ENCODE data around the gene SLC49A3. TPM values are rescaled to one million over a fixed set of nuclear protein-coding genes. Genes with fewer than 3 reads are reported as not detected.

Gene SLC49A3
- total and polyA plus RNA-seq, 2 experiments from 2014 or later: 1.3 to 3.7 TPM

DNA sequence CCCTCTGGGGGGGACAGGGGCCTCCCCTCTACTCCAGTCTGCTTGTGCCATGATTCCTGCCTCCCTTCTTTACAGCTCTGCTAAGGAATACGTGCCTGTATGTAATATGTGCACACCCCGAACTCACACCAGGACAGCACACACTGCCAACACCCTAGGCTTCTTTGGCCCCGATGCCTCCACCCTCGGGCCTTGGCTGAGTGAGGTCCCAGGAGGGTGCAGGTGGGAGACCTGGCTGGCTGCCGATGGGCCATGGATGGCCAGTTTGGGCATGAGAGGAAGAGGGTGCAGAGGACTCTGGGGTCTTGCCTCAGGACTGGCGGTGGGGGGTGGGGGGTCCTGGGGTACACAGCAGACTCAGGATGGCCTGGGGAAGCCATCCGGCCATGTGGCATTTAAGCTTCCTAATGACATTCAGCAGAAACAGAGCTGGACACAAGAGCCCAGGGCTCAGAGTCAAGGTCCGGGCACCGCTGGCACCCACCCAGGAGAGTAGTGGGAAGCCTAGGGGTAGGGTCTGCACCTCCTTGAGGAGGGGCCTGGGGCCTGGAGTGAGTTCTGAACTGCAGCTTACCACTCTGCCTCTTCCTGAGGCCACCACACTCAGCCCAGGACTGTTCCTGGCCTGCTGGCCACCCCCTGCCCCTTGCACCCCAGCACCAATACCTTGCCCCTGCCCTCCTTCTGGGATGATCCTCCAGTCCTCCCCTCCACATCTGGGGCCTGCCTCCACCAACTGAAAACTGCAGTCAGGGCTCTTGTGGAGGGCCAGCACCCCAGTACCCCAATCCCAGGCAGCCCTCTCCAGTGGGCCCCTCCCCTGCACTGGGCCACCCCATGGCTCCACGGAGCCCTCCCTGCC lies 14.6 kb upstream of the SLC49A3 start (continued):
- TF ChIP-seq, protein P1, sequence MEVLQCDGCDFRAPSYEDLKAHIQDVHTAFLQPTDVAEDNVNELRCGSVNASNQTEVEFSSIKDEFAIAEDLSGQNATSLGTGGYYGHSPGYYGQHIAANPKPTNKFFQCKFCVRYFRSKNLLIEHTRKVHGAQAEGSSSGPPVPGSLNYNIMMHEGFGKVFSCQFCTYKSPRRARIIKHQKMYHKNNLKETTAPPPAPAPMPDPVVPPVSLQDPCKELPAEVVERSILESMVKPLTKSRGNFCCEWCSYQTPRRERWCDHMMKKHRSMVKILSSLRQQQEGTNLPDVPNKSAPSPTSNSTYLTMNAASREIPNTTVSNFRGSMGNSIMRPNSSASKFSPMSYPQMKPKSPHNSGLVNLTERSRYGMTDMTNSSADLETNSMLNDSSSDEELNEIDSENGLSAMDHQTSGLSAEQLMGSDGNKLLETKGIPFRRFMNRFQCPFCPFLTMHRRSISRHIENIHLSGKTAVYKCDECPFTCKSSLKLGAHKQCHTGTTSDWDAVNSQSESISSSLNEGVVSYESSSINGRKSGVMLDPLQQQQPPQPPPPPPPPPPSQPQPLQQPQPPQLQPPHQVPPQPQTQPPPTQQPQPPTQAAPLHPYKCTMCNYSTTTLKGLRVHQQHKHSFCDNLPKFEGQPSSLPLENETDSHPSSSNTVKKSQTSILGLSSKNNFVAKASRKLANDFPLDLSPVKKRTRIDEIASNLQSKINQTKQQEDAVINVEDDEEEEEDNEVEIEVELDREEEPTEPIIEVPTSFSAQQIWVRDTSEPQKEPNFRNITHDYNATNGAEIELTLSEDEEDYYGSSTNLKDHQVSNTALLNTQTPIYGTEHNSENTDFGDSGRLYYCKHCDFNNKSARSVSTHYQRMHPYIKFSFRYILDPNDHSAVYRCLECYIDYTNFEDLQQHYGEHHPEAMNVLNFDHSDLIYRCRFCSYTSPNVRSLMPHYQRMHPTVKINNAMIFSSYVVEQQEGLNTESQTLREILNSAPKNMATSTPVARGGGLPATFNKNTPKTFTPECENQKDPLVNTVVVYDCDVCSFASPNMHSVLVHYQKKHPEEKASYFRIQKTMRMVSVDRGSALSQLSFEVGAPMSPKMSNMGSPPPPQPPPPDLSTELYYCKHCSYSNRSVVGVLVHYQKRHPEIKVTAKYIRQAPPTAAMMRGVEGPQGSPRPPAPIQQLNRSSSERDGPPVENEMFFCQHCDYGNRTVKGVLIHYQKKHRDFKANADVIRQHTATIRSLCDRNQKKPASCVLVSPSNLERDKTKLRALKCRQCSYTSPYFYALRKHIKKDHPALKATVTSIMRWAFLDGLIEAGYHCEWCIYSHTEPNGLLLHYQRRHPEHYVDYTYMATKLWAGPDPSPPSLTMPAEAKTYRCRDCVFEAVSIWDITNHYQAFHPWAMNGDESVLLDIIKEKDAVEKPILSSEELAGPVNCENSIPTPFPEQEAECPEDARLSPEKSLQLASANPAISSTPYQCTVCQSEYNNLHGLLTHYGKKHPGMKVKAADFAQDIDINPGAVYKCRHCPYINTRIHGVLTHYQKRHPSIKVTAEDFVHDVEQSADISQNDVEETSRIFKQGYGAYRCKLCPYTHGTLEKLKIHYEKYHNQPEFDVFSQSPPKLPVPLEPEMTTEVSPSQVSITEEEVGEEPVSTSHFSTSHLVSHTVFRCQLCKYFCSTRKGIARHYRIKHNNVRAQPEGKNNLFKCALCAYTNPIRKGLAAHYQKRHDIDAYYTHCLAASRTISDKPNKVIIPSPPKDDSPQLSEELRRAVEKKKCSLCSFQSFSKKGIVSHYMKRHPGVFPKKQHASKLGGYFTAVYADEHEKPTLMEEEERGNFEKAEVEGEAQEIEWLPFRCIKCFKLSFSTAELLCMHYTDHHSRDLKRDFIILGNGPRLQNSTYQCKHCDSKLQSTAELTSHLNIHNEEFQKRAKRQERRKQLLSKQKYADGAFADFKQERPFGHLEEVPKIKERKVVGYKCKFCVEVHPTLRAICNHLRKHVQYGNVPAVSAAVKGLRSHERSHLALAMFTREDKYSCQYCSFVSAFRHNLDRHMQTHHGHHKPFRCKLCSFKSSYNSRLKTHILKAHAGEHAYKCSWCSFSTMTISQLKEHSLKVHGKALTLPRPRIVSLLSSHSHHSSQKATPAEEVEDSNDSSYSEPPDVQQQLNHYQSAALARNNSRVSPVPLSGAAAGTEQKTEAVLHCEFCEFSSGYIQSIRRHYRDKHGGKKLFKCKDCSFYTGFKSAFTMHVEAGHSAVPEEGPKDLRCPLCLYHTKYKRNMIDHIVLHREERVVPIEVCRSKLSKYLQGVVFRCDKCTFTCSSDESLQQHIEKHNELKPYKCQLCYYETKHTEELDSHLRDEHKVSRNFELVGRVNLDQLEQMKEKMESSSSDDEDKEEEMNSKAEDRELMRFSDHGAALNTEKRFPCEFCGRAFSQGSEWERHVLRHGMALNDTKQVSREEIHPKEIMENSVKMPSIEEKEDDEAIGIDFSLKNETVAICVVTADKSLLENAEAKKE (CRISPR knock-in tag; IDR thresholded peaks at IDR 0.05): no peak
- TF ChIP-seq ETS1 (IDR thresholded peaks at IDR 0.05): no peak
- no peak for TF ChIP-seq EZH2phosphoT487 (IDR thresholded peaks at IDR 0.05; ENCODE audit: unreplicated experiment)
- no peak for TF ChIP-seq JUNB (IDR thresholded peaks at IDR 0.05; ENCODE audit: unreplicated experiment)
- no peak for TF ChIP-seq CREB1 (CRISPR knock-in tag; IDR thresholded peaks at IDR 0.05; ENCODE audit: low read depth)

GRCh38 chr4:702618-703048 lies 13.7 kb upstream of the SLC49A3 start:
- ATAC-seq (no peak), DNase-seq (ENCODE audit: low spot score) (no peak)
- peaks cover 6% of the 10 kb centered on the region; the same call in 1 of the 2 replicates for H3K27me3 ChIP-seq (ENCODE audit: insufficient read depth)
- H3K27me3 Mint-ChIP-seq (ENCODE audit: insufficient read depth, low read depth, poor library complexity): peaks cover 18% of the 10 kb centered on the region
- no peak overlapping the region for H2AFZ ChIP-seq
- H4K20me1 ChIP-seq (replicated peaks; ENCODE audit: insufficient read depth): no peaks in the 10 kb centered on the region
- no peak overlapping the region for H3K4me2 ChIP-seq
- H3K4me3 Mint-ChIP-seq: no peak overlapping the region; the same call in 2 of the 3 replicates
- H3K4me3 ChIP-seq: no peak overlapping the region
- H3K79me2 ChIP-seq (replicated peaks; ENCODE audit: insufficient read depth): 0 out of 2 replicates have a peak, but pooled peaks cover 3% of the 10 kb centered on the region
- H3K36me3 ChIP-seq (ENCODE audit: insufficient read depth): no peaks in the 10 kb centered on the region
- H3K4me1 Mint-ChIP-seq: peaks cover 6% of the 10 kb centered on the region; the same call in 1 of the 3 replicates
- H3K27ac Mint-ChIP-seq: no peak overlapping the region
- no peaks in the 10 kb centered on the region for H3K9me2 ChIP-seq (ENCODE audit: insufficient read depth)
- no peaks in the 10 kb centered on the region for H3K36me3 Mint-ChIP-seq (ENCODE audit: low read depth)
- no peak overlapping the region for H3K27ac ChIP-seq (ENCODE audit: low read depth)
- H3F3A ChIP-seq (replicated peaks; ENCODE audit: low read depth): no peaks in the 10 kb centered on the region
- H3K9me3 Mint-ChIP-seq: no peaks in the 10 kb centered on the region
- no peaks in the 10 kb centered on the region for H3K4me1 ChIP-seq (ENCODE audit: insufficient read depth)
- TF ChIP-seq ETS1 (IDR thresholded peaks at IDR 0.05): no peak
- TF ChIP-seq ZNF331 (CRISPR knock-in tag; IDR thresholded peaks at IDR 0.05; ENCODE audit: low read depth): no peak
- TF ChIP-seq REST (IDR thresholded peaks at IDR 0.05; ENCODE audit: unreplicated experiment): no peak
- no peak for TF ChIP-seq CREB1 (CRISPR knock-in tag; IDR thresholded peaks at IDR 0.05; ENCODE audit: low read depth)
- no peak for TF ChIP-seq STAT1 (IDR thresholded peaks at IDR 0.05; ENCODE audit: unreplicated experiment)
- no peak for TF ChIP-seq EZH2phosphoT487 (IDR thresholded peaks at IDR 0.05; ENCODE audit: unreplicated experiment)
